GM12891 (cell line): ENCODE data around the gene KRT35.

Experiments
- POLR2A ChIP-seq: IDR thresholded peaks from 2 replicates; pipeline ENCODE4 v1.6.1; 2011; ENCODE audit warnings: low read depth, low read length, control low read depth
- POLR2AphosphoS5 ChIP-seq: IDR thresholded peaks from 2 replicates; pipeline ENCODE4 v1.6.1; 2011; ENCODE audit warnings: low read depth, low read length, control low read depth
- POU2F2 ChIP-seq: IDR thresholded peaks from 2 replicates; pipeline ENCODE4 v1.6.1; 2011; ENCODE audit warnings: low read depth, mild to moderate bottlenecking, control low read depth, low read length, moderate library complexity
- SPI1 ChIP-seq: IDR thresholded peaks from 2 replicates; pipeline ENCODE4 v1.6.1; 2011; ENCODE audit warnings: low read depth, low read length, control low read depth
- TAF1 ChIP-seq: IDR thresholded peaks from 2 replicates; pipeline ENCODE4 v1.6.1; 2011; ENCODE audit warnings: low read depth, low read length, control low read depth

- TF ChIP-seq POLR2A (no peak), POLR2AphosphoS5 (no peak), POU2F2 (no peak), TAF1 (no peak), SPI1 (no peak)
These were observed 3.8 kb downstream of the KRT35 start for GRCh38 chr17:41476866-41477815.
